MM.1S (cell line): ENCODE results near the gene ARHGAP12.

Source experiments
- CTCF ChIP-seq: fragments of 300-600 bp; sonication (generic); IDR thresholded peaks from 2 replicates; pipeline ENCODE4 v1.5.1; 2016; ENCODE audit warnings: antibody characterized with exemption, low read length, mixed read lengths
- EZH2 ChIP-seq: fragments of 300-600 bp; sonication (generic); optimal IDR thresholded peaks from 2 replicates; pipeline ENCODE3; 2017; ENCODE audit warnings: low read depth, mild to moderate bottlenecking, antibody characterized with exemption, low read length, mixed read lengths
- EZH2phosphoT487 ChIP-seq: fragments of 300-600 bp; sonication (generic); IDR thresholded peaks from 2 replicates; pipeline ENCODE4 v1.6.1; 2018; ENCODE audit warnings: antibody characterized with exemption, low read length

DNA sequence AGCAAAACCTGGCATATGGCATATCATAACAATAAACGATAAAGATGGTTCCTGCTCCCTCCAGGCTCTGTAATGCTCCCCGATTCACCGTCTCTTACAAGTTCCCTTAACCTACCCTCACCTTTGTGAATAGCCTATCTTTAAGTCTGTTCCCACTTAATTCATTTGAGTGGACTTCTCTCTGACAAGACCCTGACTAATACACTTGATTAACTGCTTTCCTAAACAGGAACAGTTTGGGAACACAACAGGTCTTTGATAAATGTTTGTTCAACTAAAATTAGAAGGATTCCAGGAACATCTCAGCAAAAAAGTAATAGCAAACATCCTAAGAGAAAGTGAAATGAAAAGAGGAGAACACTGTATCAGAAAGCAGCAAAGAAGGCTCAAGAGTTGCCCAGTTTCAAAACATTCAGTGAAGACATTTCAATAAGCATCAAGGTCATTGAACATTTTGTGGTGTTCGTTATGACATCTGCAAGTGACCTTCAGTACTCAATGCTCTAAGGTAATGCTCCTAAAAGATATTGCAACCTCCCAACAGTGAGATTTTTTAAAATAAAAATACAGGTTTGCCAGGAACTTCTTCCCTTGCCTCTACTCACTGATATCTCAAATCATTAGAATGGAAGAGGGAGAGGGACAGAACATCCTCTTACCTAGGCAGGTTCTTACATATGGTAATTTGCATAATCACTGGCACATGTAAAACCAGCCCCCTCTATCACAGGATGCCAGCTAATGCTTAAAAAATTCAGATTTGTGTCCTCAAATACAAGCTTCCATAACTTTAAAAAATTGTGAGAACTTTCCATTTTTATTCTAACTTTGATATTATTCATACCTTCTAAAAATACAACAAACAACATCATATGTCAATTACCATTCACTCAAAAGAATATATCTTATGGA lies 11.4 kb upstream of the ARHGAP12 start:
- no peak for TF ChIP-seq CTCF
- no peak for TF ChIP-seq EZH2phosphoT487
- no peak for TF ChIP-seq EZH2
